HUES6 (cell line): ENCODE measurements around the gene SPAG6.
A peak's percentile ranks its signal among the peaks of the same experiment; 100 is the strongest.

ENCODE experiments used
- H3K27ac ChIP-seq: 2 replicates; pipeline ENCODE4 v1.7.0; 2013; ENCODE audit warnings: low read depth, mild to moderate bottlenecking, low read length, inconsistent platforms
- H3K27me3 ChIP-seq: 2 replicates; pipeline ENCODE4 v1.6.1; 2013; ENCODE audit warnings: low read length; ENCODE audit not compliant: control insufficient read depth, insufficient read depth
- H3K36me3 ChIP-seq: 2 replicates; pipeline ENCODE4 v1.6.1; 2013; ENCODE audit warnings: low read length; ENCODE audit not compliant: control insufficient read depth, insufficient read depth
- H3K4me1 ChIP-seq: 2 replicates; pipeline ENCODE4 v1.6.1; 2013; ENCODE audit warnings: low read length; ENCODE audit not compliant: control insufficient read depth, insufficient read depth
- H3K4me3 ChIP-seq: 2 replicates; pipeline ENCODE4 v1.5.1; 2013; ENCODE audit warnings: low read depth, low read length
- H3K9ac ChIP-seq: one replicate; pipeline ENCODE4 v1.6.1; 2013; ENCODE audit warnings: mild to moderate bottlenecking, low read length
- H3K9me3 ChIP-seq: 2 replicates; pipeline ENCODE4 v1.6.1; 2013; ENCODE audit warnings: low read depth, low read length; ENCODE audit not compliant: control insufficient read depth, insufficient read depth

Gene SPAG6

GRCh38 chr10:22417736-22418268 is 72.5 kb downstream of the SPAG6 start:
- no peak overlapping the region for H3K27ac ChIP-seq
- no peaks in the 10 kb centered on the region for H3K36me3 ChIP-seq
- no peak overlapping the region for H3K4me3 ChIP-seq
- H3K9ac ChIP-seq: no peak overlapping the region
- no peaks in the 10 kb centered on the region for H3K27me3 ChIP-seq
- H3K4me1 ChIP-seq: no peaks in the 10 kb centered on the region
- H3K9me3 ChIP-seq: no peaks in the 10 kb centered on the region

DNA sequence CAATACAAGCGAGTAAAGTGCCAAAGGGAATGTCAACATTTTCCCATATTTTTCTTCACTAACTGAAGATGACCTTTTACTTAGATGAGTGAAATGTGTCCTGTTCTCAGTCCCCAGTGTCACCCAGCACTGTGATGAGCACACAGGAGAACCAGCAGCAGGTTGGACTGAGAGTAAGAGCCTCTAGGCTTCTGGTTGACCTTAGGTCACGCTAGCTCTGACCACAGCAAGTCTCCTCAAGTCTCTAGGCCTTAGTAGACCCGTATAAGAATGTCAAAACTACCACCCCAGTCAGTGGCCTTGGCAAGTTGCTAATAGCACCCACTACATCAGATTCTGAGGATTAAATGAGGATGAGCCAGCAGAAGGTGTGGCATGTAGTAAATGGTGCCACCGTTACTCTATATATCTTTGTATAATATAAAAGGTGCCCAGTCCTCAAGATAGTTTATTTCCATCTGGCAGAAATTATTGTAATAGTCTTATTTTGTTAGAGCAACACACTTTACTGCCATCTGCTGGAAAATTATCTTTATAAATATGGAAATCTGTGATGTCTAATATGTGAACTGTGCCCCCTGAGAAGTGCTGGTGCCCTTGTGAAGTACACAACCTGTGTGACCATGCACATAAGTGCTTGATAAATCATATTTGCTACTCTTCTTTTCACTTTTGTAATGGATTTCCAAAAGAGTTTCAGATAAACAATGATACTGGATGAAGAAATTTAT is 75.7 kb downstream of the SPAG6 start:
- Histone ChIP-seq H3K4me1 (no peaks in the 10 kb centered on the region), H3K9me3 (no peaks in the 10 kb centered on the region), H3K9ac (no peak overlapping the region), H3K36me3 (no peaks in the 10 kb centered on the region), H3K27ac (no peak overlapping the region), H3K27me3 (no peaks in the 10 kb centered on the region), H3K4me3 (no peak overlapping the region)

DNA sequence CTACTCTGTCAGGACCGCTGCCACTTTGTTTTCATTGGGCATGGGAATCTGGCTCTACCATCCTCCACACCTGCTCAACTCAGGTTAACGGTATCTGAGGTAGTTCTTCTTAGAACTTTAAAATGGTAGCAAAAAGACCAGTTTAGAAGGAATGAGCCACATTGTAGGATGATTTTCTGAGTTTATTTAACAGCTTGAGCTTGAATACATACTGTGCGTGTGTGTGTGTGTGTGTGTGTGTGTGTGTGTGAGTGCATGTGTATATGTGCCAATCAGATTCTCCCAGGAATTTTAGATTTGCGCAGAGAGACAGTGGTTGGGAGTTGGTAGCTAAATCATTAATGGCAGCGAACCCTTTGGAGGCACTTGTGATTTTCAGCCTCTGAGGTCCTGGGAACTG is 81.4 kb downstream of the SPAG6 start:
- H3K27me3 ChIP-seq: 0 out of 2 replicates have a peak, but pooled peaks cover 4% of the 10 kb centered on the region
- H3K9ac ChIP-seq: no peak overlapping the region
- H3K27ac ChIP-seq: no peak overlapping the region

GRCh38 chr10:22427101-22427500 is 81.8 kb downstream of the SPAG6 start:
- peaks cover 24% of the 10 kb centered on the region for H3K4me1 ChIP-seq
- no peak overlapping the region for H3K27ac ChIP-seq
- H3K9ac ChIP-seq: no peak overlapping the region
- no peaks in the 10 kb centered on the region for H3K36me3 ChIP-seq
- 0 out of 2 replicates have a peak, but pooled peaks cover 4% of the 10 kb centered on the region for H3K27me3 ChIP-seq
- no peak overlapping the region for H3K4me3 ChIP-seq
- no peaks in the 10 kb centered on the region for H3K9me3 ChIP-seq

More for the DNA sequence above, 81.4 kb downstream of the SPAG6 start:
- Histone ChIP-seq H3K4me1 (peaks cover 24% of the 10 kb centered on the region), H3K4me3 (no peak overlapping the region), H3K36me3 (no peaks in the 10 kb centered on the region), H3K9me3 (no peaks in the 10 kb centered on the region)

DNA sequence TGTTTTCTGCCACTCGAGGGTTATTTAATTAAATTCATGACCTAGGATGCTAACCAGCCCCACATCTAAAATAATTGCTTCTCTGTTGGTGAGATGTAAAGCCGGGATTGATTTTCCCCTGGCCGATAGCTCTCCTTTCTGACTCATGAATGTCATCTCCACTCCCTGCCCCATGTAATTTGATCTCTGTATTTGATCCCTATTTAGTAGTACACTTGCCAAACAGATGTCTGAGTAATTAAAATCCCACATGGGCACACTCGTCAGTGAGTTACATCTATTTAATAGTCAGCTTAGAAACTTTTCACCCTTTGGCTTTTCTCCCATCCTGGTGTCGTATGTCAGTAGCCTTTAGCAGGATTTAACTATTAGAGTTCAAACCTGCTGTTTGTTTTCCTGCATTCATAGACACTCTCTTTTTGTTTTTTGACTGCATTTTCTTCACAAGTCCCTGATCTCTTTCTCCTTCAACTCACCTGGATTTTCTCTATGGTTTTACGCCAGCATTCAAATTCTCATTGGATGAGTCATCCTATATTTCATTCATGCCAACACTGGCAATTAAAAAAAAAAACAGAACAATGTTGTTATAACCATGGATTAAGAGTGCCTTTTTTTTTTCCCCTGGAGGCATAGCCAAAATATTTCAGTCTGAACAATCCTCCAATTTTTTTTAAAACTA is 82.7 kb downstream of the SPAG6 start:
- Histone ChIP-seq H3K9me3 (no peaks in the 10 kb centered on the region), H3K36me3 (no peaks in the 10 kb centered on the region), H3K4me3 (no peak overlapping the region), H3K27me3 (0 out of 2 replicates have a peak, but pooled peaks cover 4% of the 10 kb centered on the region), H3K4me1 (peaks cover 24% of the 10 kb centered on the region), H3K27ac (no peak overlapping the region), H3K9ac (no peak overlapping the region)

- Histone ChIP-seq H3K27ac (no peak overlapping the region), H3K27me3 (0 out of 2 replicates have a peak, but pooled peaks cover 4% of the 10 kb centered on the region)
Measured at GRCh38 chr10:22429146-22429545, 83.8 kb downstream of the SPAG6 start.

DNA sequence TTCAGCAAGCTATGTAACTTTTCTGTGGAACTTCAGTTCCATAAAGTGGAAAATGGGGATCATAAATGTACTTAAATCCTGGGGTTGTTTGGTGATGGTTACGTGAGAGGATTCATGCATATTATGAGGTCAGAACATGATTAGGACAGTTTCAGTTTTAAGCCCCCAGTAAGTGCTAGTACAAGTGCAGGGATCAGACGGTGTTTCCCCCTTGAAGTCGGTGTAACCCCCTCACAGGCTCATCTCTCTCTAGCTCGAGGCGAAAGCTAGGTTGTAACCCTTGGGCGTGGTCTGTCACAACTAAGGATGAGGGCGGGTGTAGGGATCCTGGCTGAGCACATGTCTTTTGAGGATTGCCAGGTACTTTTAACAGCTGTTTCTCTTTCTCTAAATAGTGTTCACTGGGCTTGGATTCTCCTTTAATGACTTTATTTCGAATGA is 84.7 kb downstream of the SPAG6 start:
- peaks cover 4% of the 10 kb centered on the region; the same call in 1 of the 2 replicates for H3K27me3 ChIP-seq
- H3K9me3 ChIP-seq: no peaks in the 10 kb centered on the region
- peaks cover 31% of the 10 kb centered on the region for H3K4me1 ChIP-seq
- H3K27ac ChIP-seq: no peak overlapping the region
- no peaks in the 10 kb centered on the region for H3K36me3 ChIP-seq
- no peak overlapping the region for H3K9ac ChIP-seq
- H3K4me3 ChIP-seq: no peak overlapping the region

More at GRCh38 chr10:22429146-22429545, 83.8 kb downstream of the SPAG6 start:
- Histone ChIP-seq H3K9ac (no peak overlapping the region), H3K4me1 (peaks cover 27% of the 10 kb centered on the region), H3K36me3 (no peaks in the 10 kb centered on the region), H3K4me3 (no peak overlapping the region), H3K9me3 (no peaks in the 10 kb centered on the region)

DNA sequence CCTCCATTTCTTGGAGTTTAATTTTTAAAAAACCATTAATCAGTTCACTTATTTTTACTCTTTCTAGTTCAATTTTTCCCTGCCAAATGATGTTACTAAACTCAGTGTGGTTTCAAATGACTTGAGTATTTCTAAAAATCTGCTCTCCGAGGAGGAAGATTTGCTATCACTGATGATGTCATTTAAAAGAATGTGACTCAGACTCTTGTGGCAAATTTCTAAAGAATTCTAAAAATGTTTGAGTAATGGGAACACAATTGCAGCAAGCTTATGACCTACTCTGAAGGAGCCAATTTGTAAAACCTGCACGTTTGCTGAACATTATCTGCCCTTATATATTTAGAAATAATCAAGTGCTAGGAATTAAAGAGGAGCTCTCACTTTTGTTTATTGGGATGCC is 88.6 kb downstream of the SPAG6 start:
- Histone ChIP-seq H3K36me3 (no peaks in the 10 kb centered on the region), H3K4me3 (no peak overlapping the region), H3K9me3 (no peaks in the 10 kb centered on the region), H3K9ac (no peak overlapping the region), H3K27ac (no peak overlapping the region), H3K4me1 (peaks cover 26% of the 10 kb centered on the region), H3K27me3 (peaks cover 43% of the 10 kb centered on the region)

- H3K4me3 ChIP-seq: no peak overlapping the region
- H3K9me3 ChIP-seq: no peaks in the 10 kb centered on the region
- peaks cover 26% of the 10 kb centered on the region for H3K4me1 ChIP-seq
- H3K27ac ChIP-seq: no peak overlapping the region
- H3K27me3 ChIP-seq: peaks cover 49% of the 10 kb centered on the region
- no peak overlapping the region for H3K9ac ChIP-seq
- H3K36me3 ChIP-seq: no peaks in the 10 kb centered on the region
Measured at GRCh38 chr10:22434521-22434920, 89.2 kb downstream of the SPAG6 start.

DNA sequence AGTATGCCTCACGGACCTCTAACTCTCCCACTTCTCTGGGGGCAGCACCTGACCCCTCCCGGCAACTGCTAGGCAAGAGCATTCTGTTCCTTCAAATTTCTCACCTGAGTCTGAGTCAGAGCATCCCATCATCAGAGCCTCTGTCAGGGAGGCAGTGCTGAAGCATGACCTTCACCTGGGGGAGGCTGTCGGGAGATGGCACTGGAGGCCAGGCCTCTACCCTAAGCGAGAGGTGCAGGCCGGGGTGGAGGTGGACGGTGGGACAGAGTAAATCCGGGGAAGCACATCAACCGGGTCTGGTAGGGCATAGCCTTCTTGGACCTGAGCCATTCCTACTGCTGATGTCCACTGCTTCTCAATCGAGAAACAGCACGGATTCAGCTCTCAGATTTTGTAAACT is 90.4 kb downstream of the SPAG6 start:
- no peak overlapping the region for H3K9ac ChIP-seq
- no peak overlapping the region for H3K27ac ChIP-seq
- peaks cover 26% of the 10 kb centered on the region for H3K4me1 ChIP-seq
- no peaks in the 10 kb centered on the region for H3K36me3 ChIP-seq
- no peak overlapping the region for H3K4me3 ChIP-seq
- H3K27me3 ChIP-seq: peaks cover 56% of the 10 kb centered on the region
- H3K9me3 ChIP-seq: no peaks in the 10 kb centered on the region

GRCh38 chr10:22436526-22436892 is 91.2 kb downstream of the SPAG6 start:
- Histone ChIP-seq H3K9me3 (no peaks in the 10 kb centered on the region), H3K36me3 (no peaks in the 10 kb centered on the region), H3K4me1 (peaks cover 26% of the 10 kb centered on the region), H3K27me3 (peaks cover 64% of the 10 kb centered on the region), H3K4me3 (peak overlapping the region; percentile 74), H3K9ac (no peak overlapping the region), H3K27ac (no peak overlapping the region)
